NCI-H1694 treated with DMSO at 0.1 percent for 48 hours (cell line): ENCODE data around the gene PIGQ.
"Not testable (repeated sequence)": the region's sequence is repeated elsewhere in the genome, so short reads cannot be mapped to it uniquely, and the experiment has no call there.

Source experiments
- DNase-seq: peaks from one replicate; lab custom pipeline; 2025; lab: John Stamatoyannopoulos, UW

Gene PIGQ

DNA sequence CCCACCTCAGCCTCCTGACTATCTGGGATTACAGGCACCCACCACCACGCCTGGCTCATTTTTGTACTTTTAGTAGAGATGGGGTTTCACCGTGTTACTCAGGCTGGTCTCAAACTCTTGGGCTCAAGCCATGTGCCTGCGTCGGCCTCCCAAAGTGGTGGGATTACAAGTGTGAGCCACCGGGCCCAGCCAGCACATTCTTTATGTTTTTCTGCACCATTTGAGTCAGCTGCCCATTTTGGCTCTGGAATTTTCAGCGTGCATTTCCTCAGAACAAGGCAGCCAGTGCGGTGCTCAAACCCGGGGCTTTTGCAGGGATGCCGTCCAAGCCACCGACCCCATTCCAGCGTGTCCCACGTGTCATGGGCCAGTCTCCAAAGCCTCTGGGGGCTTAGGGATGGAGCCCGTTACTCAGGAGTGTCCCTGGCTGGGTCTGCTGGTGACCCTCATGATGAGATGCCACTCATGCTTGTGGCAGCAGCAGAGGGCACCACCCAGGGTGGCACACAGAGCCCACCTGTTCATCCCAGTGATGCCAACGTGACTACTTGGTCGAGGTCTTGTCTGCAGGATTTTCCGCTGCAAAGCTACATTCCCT lies 16.4 kb downstream of the PIGQ start:
- no peak for DNase-seq

DNA sequence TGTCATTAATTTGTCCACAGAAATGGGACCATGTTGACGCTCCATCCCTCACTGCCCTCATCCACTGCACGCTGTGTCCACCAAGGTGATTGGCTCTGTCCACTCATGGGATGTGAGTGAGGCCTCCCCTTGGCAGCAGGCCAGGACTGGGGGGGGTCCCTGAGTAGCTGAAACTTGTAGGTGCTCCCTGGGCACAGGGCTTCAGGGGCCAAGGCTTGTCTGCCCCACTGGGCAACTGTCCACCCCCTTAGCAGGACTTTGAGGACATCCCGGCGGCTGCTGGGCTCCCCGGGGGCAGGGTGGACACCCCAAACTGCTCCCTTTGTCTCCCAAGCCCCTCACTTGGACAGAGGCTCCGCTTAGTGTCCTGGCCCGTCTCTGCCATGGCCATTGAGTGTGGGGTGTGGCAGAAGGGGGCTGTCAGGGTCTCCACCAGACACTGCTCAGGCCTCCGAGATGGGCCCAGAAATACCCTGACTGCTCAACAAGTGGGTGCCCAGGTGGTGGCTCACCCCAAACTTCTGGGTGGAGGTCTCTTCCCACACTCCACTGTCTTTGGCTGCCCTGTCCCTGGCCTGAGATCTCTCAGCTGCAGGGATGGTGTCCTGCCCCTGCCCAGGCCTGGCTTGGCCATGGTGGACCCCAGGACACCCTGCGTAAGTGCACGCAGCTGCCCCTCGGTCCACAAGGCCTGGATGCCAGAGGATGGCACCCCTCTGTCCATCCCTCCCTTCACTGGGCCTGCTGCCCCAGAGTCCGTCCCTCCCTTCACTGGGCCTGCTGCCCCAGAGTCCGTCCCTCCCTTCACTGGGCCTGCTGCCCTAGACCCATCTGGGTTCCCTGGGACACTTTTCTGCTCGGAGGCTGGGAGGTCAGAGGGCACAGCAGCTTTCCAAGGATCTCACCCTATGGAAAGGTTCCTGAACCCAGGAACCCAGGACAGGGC lies 17.1 kb downstream of the PIGQ start:
- no peak for DNase-seq

DNA sequence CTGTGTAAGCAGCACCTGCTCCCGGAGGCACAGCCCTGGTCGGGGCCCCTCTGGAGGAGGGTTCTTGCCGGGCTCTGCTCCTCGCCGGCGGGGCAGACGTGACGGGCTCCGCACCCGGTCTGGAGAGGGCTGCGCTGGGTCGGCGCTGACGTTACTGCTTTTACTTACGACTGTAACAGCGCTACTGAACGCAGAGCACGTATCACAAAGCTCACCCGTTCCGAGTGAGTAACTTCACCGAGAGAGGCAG lies 18.8 kb downstream of the PIGQ start:
- peak; percentile 4 for DNase-seq

DNA sequence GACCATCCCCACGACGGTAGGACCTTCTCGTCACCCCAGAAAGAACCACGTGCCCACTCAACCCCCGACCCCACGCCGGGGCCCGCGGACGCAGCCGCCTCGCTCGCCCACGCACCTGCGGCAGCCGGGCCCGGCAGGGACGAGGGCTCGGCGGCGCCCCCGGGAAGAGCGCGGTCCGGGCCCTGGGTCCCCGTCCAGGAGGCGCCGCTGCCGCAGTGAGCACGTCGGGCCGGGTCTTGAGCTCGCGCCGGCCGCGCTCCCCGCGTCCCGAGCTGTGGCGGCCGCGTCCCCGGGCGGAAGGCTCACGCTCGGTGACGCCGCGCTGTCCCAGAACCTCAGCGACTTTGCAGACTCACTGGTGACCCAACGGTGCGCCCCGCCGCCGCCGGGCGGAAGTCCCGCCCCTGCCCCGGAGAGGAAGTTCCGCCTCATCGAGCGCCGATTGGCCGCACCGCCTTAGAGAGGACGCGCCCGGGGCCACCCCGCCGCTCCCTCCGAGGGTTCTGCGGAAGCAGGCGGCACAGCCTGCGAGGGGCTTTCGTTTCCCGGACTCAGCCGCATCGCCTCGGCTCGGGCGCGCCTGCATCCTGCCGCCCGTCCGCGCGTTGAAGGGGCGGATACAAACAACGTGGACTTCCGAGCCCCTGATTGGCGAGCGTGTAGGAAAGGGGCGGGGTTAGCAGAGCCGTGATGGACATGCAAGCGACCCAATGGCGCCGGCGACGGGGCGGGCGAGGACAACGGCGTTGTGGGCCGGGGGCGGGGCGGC lies 19.3 kb downstream of the PIGQ start:
- peak; percentile 83 for DNase-seq

DNA sequence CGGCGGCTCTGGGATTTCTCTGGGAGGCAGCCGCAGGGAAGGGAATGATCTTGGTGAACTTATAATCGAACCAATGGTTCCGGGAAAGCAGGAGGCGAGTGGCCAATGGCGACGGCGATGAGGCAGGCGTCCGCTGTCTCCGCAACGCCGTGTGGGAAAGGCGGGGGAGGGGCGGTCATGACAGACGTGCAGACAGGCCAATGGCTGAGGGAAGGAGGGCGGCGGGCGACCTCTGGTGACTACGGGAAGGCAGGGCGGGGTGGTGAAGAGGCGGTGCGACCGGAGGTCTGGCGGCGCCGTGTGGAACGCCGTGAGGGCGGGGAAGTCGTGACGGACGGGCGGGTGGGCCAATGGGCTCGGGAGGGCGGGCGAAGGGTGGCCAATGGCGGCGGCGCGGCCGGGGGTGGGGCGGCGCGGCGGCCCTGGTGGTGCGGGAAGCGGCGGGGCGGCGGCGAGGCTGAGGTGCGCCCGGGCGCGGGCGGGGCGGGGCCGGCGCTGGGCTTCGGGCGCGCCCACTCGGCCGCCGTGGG lies 20.0 kb downstream of the PIGQ start, which contains the start of gene RAB40C:
RAB40C (plus strand) TSS at position 409 of the 530 bp plus-strand sequence. CDS start 226 bp downstream, outside the sequence.
- peak; percentile 81 for DNase-seq

DNA sequence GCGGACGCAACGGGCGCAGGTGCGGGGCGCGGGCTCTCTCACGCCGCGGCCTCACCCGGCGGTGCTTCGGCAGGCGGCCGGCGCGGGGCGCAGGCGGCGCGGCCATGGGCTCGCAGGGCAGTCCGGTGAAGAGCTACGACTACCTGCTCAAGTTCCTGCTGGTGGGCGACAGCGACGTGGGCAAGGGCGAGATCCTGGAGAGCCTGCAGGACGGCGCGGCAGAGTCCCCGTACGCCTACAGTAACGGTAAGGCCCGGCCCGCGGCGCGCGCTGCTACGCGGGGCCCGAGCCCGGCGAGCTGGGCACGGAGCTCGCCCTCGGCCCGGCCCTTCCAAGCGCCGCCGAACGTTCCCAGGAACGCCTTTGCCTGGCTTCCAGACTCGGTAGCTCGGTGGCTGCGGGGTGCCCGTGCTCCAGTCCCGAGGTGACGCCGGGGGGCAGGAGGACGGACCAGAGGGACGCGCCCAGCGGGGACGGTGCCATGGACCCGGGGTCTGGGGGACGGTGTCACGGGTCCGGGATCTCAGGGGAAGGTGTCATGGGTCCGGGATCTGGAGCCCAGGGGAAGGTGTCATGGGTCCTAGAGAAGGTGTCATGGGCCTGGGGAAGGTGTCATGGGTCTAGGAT lies 20.5 kb downstream of the PIGQ start:
- DNase-seq, result no peak

DNA sequence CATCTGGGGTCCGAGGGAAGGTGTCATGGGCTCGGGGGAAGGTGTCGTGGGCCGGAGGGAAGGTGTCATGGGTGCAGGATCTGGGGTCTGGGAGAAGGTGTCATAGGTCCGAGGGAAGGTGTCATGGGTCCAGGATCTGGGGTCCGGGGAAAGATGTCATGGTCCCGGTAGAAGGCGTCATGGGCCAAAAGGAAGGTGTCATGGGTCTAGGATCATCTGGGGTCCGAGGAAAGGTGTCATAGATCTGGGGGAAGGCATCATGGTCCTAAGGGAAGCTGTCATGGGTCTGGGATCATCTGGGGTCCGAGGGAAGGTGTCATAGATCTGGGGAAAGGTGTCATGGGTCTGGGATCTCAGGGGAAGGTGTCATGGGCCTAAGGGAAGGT lies 21.0 kb downstream of the PIGQ start:
- no peak for DNase-seq

DNA sequence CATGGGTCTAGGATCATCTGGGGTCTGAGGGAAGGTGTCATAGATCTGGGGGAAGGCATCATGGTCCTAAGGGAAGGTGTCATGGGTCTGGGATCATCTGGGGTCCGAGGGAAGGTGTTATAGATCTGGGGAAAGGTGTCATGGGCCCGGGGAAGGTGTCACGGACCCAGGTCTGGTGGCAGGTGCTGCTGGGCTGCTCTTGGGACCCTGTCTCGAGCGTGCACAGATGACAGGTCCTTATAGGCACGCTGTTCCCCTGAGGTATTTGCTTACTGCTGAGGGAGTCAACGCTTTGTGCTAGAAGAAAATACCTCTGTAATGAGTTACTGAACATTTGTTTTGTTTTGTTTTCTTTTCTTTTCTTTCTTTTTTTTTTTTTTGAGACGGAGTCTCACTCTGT lies 21.5 kb downstream of the PIGQ start:
- DNase-seq, result no peak

DNA sequence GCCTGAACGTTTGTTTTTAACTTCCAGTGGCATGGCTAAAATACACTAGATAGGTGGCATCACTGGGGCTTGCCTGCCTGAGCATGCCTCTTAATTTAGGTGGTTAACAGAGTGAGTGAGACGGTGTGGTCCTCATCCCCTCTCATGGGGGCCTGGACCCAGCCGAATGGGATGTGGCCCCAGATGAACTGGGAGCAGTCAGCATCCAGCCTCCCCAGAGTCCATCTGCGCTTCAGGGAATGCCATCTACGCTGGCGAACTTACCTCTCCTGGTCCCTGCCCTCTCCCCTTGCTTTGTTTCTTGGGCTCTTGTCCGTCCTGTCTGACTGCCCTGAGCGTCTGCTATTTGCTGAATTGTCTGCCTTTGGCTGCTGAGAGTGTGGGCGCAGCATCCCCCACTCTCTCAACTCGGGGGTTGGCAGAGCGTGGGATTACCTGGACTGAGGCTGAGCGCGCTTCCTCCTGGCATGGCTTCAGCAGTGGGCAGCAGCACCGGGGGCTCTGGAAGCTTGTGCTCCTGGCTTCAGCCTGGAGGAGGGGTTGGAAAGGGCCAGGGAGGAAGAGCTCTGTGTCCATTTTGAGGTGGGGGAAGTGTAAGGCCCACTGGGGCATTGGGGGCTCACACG lies 22.2 kb downstream of the PIGQ start:
- DNase-seq, result no peak

DNA sequence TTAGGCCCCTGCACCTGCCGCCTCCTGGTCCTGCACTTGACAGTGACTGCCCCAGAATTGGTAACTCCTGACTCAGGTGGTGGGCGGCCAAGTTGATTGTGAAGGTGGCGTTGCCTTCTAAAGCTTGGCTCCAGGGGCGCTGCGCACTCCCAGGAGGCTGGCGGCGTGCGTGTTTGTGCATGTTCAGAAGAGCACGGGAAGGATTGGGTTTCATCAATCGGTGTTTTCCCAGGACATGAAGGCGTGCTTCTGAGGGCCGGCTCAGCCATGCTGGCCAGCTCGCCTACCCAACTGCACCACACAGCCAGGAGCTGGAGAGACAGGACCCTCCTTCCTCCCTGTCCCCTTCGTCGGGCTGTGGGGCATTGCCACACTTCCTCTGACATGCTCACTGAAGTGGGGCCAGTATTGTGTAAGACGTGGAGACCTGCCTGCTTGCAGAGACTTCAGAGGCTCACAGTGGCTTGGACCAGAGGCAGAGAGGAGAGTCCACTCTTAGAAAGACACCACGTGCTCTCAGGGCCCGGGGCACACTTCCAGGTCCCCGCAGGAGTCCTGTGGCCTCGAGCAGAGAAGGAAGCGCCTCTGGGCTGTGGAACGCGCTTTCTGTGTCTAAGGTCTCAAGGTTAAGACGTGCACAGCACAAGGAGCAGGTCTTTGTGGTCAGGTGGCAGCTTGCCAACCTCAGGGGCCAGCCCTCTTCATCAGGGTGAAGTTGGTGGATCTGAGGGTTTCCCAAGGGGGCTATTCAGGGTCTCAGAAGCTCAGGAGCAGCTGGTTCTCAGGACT lies 22.9 kb downstream of the PIGQ start:
- DNase-seq, result peak; percentile 21

DNA sequence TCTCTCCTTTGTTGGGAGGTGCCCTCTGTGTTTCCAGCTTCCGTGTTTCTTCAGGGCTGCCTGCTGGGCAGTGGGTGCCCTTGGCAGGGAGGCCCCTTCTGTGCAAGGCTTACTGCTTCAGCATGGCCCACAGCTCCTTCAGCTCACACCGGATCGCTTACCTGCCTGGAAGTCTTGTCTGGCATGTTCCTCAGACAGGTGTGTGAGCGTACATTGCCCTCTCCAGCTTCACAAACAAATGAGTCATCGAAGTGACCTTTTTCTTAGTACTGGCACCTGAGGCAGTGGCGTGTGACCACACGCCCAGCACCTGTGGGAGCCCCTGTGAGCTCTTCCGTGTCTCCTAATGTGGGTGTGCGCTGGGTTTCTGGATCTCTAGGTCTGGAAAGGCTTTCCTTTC lies 23.6 kb downstream of the PIGQ start:
- no peak for DNase-seq

DNA sequence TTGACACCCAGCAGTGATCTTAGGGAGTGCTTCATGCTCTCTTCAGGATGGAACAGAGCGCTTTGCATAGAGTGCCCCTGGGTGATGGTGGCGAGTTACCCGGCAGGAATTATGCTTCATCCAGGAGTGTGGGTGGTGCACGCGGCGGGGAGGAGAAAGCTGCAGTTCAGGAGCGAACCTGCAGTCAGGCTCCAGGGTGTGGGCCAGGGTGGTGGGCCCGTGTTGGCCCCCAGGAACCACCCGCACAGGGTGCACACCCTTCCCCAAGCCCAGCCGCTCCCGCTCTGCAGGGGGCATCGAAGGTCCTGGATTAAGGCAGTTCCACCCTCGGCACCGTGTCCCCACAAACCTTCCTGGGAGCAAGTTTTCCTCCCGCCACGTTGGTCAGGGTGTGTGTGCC lies 24.0 kb downstream of the PIGQ start:
- no peak for DNase-seq

DNA sequence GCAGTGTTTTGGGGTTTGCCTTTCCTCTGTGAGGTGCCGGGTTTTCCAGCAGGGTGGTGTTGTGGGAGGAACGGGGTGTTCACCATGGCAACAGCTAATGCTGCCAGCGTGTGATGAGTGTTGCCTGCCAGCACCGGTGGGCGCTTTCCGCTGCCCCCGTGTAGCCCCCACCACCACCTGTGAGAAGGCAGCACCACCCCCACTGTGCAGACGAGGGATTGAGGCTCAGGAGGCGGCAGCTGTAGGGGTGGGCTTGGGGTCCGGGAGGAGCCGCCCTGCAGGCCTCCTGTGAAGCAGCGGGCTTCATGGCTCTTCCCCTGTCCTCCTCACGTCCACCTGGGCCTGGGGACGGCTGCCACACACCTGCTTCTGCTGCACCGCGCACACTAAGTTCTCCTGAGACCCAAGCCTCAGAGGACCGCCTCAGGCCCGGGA lies 25.3 kb downstream of the PIGQ start:
- DNase-seq, result no peak

DNA sequence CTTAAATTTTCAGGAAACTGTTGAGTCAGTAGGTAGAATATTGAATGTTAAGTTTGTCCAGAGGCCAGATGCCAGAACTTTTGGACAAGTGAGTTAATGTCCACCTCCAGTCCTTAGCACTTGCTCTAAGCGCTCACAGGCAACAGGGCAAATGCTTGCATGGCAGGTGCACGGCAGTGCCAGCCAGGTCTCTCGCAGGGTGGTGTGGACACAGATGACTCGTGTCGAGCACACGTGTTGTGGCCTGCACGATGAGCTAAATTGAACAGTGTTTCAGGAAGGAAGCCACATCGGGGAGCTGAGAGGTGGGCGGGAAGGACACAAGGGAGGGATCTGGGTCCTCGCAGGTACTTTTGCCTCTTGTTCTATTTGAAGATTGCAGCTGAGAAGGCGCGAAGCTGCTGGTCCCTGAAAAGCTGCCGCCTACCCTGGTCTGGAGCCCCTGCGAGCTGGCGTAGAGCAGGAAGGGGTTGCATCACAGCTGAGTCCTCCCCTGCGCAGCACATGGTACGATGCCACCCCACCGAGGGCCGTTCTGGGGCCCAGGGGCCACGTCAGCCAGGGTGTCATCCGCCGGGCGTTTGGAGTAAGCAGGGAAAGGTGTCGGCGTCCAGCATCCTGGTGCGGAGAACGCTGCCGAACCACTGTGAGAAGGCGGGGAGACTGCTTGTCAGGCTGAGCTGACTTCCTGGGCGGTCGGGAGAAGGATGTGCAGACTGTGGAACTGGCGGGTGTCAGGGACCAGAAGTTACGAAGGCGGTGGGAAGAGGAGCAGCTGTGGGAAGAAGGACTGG lies 26.4 kb downstream of the PIGQ start:
- no peak for DNase-seq

DNA sequence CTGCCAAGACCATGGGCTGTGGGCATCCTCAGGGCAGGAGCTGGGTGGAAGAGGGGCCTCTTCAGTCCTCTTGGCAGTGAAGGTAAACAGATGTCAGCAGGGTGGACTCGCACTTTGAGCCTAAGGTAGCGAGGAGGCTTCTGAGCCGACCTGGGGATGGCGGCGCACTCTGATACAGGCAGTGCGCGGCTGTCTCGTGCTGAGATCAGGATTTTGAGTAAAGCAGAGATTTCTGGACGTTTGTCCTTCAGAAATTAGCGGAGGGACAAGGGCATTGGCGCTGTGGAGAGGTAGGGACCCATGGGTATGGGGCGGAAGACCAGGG lies 26.9 kb downstream of the PIGQ start:
- DNase-seq, result no peak

DNA sequence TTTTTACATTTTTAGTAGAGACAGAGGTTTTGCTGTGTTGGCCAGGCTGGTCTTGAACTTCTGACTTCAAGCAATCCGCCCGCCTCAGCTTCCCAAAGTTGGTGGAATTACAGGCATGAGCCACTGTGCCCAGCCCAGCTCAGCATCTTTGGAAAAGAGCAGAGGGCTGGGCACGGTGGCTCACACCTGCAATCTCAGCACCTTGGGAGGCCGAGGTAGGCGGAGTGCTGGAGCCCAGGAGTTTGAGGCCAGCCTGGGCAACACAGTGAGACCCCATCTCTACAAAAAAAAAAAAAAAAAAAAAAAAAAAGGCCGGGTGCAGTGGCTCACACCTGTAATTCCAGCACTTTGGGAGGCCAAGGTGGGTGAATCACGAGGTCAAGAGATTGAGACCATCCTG lies 27.9 kb downstream of the PIGQ start:
- DNase-seq, result not testable (repeated sequence)

DNA sequence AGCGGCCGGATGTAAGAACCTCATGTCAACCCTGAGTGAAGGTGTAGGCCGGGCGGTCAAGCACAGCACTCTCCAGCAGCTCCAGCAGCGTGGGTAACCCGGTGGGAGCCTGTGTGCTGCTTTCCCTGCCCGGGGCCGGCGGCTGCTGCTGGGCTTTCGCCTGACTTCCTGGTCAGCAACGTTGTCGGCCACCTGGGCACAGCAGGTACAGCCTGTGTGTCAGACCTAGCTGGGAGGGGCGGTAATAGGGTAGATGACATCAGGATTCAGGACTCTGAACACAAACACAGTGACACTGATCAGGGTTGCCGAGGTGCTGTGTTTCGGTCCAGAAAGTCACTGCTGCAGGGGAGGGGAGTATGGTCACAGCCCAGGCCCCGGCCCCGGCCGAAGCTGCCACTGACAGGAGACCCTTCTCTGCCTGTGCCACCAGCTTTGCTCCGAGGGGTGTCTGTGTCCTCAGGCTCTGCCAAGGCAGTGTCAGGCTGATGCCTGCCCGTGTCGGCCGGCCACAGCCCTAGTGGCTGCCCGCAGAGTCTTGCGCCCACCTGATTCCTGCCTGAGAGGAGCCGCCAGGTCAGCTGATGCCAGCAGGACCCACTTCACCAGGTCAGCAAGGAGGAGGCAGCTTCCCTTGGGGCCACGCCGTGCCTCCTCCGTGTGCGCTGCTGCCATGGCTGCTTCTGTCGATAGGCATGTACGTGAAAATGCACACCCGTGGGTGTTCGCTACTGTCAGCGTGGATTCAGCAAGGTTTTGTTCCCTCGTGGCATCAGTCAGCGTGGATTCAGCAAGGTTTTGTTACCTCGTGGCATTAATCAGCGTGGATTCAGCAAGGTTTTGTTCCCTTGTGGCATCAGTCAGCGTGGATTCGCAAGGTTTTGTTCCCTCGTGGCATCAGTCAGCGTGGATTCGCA lies 29.3 kb downstream of the PIGQ start:
- DNase-seq, result no peak

DNA sequence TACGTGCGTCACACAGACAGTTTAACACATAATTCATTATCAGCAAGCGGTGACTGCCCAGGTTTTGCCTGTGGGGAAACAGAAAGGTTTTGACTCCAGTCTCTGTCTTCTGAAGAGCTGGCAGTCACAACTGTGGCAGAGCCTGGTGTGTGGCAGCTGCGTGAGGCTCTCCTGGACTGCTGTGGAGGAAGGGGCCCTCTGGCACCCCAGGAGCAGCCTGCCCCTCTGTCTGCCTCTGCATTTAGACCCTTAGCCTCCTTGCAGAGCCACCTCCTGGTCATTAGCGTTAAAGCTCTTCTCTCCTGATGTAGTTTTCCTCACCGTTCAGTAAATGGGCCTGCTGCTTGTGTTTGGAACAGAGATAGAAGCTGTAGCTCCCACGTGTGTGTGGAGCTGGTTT lies 31.0 kb downstream of the PIGQ start:
- DNase-seq, result peak; percentile 25

DNA sequence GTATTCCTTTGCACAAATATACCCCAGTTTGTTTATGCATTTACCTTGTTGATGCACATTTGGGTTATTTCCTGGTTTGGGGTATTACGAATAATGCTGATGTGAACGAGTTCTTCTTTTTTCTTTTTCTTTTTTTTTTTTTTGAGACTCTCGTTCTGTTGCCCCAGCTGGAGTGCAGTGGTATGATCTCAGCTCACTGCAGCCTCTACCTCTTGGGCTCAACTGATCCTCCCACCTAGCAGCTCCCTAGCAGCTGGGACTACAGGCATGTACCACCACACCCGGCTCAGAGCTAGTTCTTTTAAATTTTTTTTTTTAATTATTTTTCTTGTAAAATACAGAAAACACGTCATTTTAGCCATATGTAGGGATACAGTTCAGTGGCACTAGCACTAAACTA lies 34.2 kb downstream of the PIGQ start:
- DNase-seq, result no peak
